Adrenal gland (tissue), 5 donors: ENCODE measurements around the gene ERCC2.

Experiments
- CTCF ChIP-seq, 6 experiments: fragments of 450-650 bp in 4 of 6; fragments of 200-600 bp in 2 of 6; sonication (generic) in 1 of 6; IDR thresholded peaks; 1 replicate in 5 of 6; 2 replicates in 1 of 6; pipeline versions ENCODE4 v1.5.1 to v1.8.0; 2016 to 2021; ENCODE audit warnings: antibody characterized with exemption in 6 of 6, mild to moderate bottlenecking in 2 of 6, moderate library complexity in 1 of 6
- POLR2A ChIP-seq, 2 donors: fragments of 450-650 bp; IDR thresholded peaks; one replicate each; pipeline ENCODE4 v1.6.1; 2017; ENCODE audit warnings: antibody characterized with exemption in 2 of 2, mild to moderate bottlenecking in 2 of 2, moderate library complexity in 1 of 2
- donor health status: DM: no; HTN: no; CAD: no.

- TF ChIP-seq CTCF (IDR thresholded peaks at IDR 0.05) (no peak), POLR2A (IDR thresholded peaks at IDR 0.05) (no peak)
Measured at GRCh38 chr19:45348367-45349125, 21.8 kb downstream of the ERCC2 start.
